Fibroblast of lung (primary cell): ENCODE data around the gene LBHD2. TPM values are rescaled to one million over a fixed set of nuclear protein-coding genes. Genes with fewer than 3 reads are reported as not detected.

Experiments used
- DNase-seq, 2 donors: peaks; one replicate each; pipeline versions ENCODE4 v3.0.0 to v3.0.0-alpha.2; 2010; ENCODE audit warnings: low read depth in 2 of 2
- H2AFZ ChIP-seq: 2 replicates; pipeline ENCODE4 v1.5.1; 2012; ENCODE audit warnings: low read length, control low read depth, inconsistent platforms
- H3K27ac ChIP-seq: 2 replicates; pipeline ENCODE4 v1.5.1; 2011; ENCODE audit warnings: low read length, control low read depth; ENCODE audit not compliant: insufficient read depth
- H3K27me3 ChIP-seq: 2 replicates; pipeline ENCODE4 v1.5.1; 2011; ENCODE audit warnings: mild to moderate bottlenecking, low read length; ENCODE audit not compliant: control insufficient read depth, insufficient read depth
- H3K36me3 ChIP-seq: 2 replicates; pipeline ENCODE4 v1.5.1; 2011; ENCODE audit warnings: low read length; ENCODE audit not compliant: control insufficient read depth, insufficient read depth
- H3K4me1 ChIP-seq: 2 replicates; pipeline ENCODE4 v1.5.1; 2011; ENCODE audit warnings: low read length; ENCODE audit not compliant: control insufficient read depth, insufficient read depth; ENCODE audit errors: extremely low read depth
- H3K4me2 ChIP-seq: 2 replicates; pipeline ENCODE4 v1.5.1; 2011; ENCODE audit warnings: low read length, control low read depth; ENCODE audit not compliant: insufficient read depth; ENCODE audit errors: extremely low read depth
- H3K4me3 ChIP-seq, 4 experiments: fragments of 200-600 bp in 1 of 4; sonication (generic) in 1 of 4; replicated peaks in 1 of 4; 2 replicates each; pipeline ENCODE4 v1.5.1; 2011 to 2016; ENCODE audit warnings: low read length in 4 of 4, low read depth in 3 of 4, mild to moderate bottlenecking in 3 of 4, control low read depth in 2 of 4, inconsistent platforms in 1 of 4, mixed read lengths in 1 of 4; ENCODE audit not compliant: insufficient read depth in 1 of 4; ENCODE audit errors: control extremely low read depth in 1 of 4
- H3K79me2 ChIP-seq: 2 replicates; pipeline ENCODE4 v1.5.1; 2012; ENCODE audit warnings: mild to moderate bottlenecking, low read length, inconsistent platforms; ENCODE audit not compliant: control insufficient read depth, insufficient read depth
- H3K9ac ChIP-seq: 2 replicates; pipeline ENCODE4 v1.5.1; 2011; ENCODE audit warnings: mild to moderate bottlenecking, low read length, control low read depth; ENCODE audit not compliant: insufficient read depth
- H3K9me3 ChIP-seq: 2 replicates; pipeline ENCODE4 v1.5.1; 2012; ENCODE audit warnings: low read depth, low read length; ENCODE audit not compliant: control insufficient read depth, insufficient read depth
- H4K20me1 ChIP-seq: 2 replicates; pipeline ENCODE4 v1.5.1; 2011; ENCODE audit warnings: low read length; ENCODE audit not compliant: control insufficient read depth, insufficient read depth; ENCODE audit errors: extremely low read depth
- CTCF ChIP-seq, 2 donors: IDR thresholded peaks in 1 of 2; conservative IDR thresholded peaks in 1 of 2; 1 replicate in 1 of 2; 2 replicates in 1 of 2; pipeline ENCODE4 v1.5.1; 2011 to 2012; ENCODE audit warnings: low read length in 2 of 2, control low read depth in 1 of 2, inconsistent platforms in 1 of 2, low read depth in 1 of 2, mild to moderate bottlenecking in 1 of 2
- EZH2 ChIP-seq: IDR thresholded peaks from 2 replicates; pipeline ENCODE4 v1.5.1; 2012; ENCODE audit warnings: low read length, control low read depth, mild to moderate bottlenecking; ENCODE audit errors: missing control alignments
- polyA plus RNA-seq, 2 donors: library from polyadenylated mRNA; depleted of rRNA in 1 of 2; stranded (reverse) in 1 of 2; unstranded in 1 of 2; fragments of >200 nt; gene quantifications; 2 replicates each; pipeline ENCODE4 v1.2.1, GENCODE V29; 2011 to 2012; ENCODE audit warnings: missing spikeins in 1 of 2
- total RNA-seq: library from RNA; depleted of rRNA; stranded (reverse); fragments of >200 nt; gene quantifications from 2 replicates; pipeline ENCODE4 v1.2.1, GENCODE V29; 2014

The LBHD2 gene
- total and polyA plus RNA-seq, 2 donors (not counting 1 experiment from before 2014, with no cell fraction given) = not detected

- Histone ChIP-seq H3K4me3 (no peak overlapping the region), H3K79me2 (no peaks in the 10 kb centered on the region), H3K9me3 (no peaks in the 10 kb centered on the region), H3K27me3 (no peaks in the 10 kb centered on the region), H3K36me3 (no peaks in the 10 kb centered on the region), H2AFZ (no peak overlapping the region), H4K20me1 (no peaks in the 10 kb centered on the region), H3K9ac (no peak overlapping the region), H3K27ac (no peak overlapping the region), H3K4me2 (no peak overlapping the region), H3K4me1 (peaks cover 4% of the 10 kb centered on the region)
- DNase-seq = no peak
- TF ChIP-seq EZH2 (no peak), CTCF (conservative IDR thresholded peaks at IDR 0.05 in 1 of 2, IDR thresholded peaks at IDR 0.05 in 1 of 2; ENCODE audit: low read depth in 1 of 2, low read length in 2 of 2) (no peak)
Observed at GRCh38 chr14:103070971-103071542, 13.0 kb upstream of the LBHD2 start.

- Histone ChIP-seq H4K20me1 (no peaks in the 10 kb centered on the region), H3K4me2 (no peak overlapping the region), H3K4me1 (peaks cover 4% of the 10 kb centered on the region), H3K9ac (no peak overlapping the region), H3K79me2 (no peaks in the 10 kb centered on the region), H3K4me3 (no peak overlapping the region), H3K27me3 (no peaks in the 10 kb centered on the region), H3K36me3 (no peaks in the 10 kb centered on the region), H3K9me3 (no peaks in the 10 kb centered on the region), H3K27ac (no peak overlapping the region), H2AFZ (no peak overlapping the region)
- no peak for DNase-seq
- TF ChIP-seq EZH2 (no peak), CTCF (conservative IDR thresholded peaks at IDR 0.05 in 1 of 2, IDR thresholded peaks at IDR 0.05 in 1 of 2; ENCODE audit: low read depth in 1 of 2, low read length in 2 of 2) (no peak)
Observed at GRCh38 chr14:103071544-103072251, 12.3 kb upstream of the LBHD2 start.

GRCh38 chr14:103072595-103073366 lies 11.2 kb upstream of the LBHD2 start:
- Histone ChIP-seq H4K20me1 (no peaks in the 10 kb centered on the region), H3K4me1 (peaks cover 4% of the 10 kb centered on the region), H3K4me3 (no peak overlapping the region), H3K4me2 (no peak overlapping the region), H3K36me3 (no peaks in the 10 kb centered on the region), H3K79me2 (no peaks in the 10 kb centered on the region), H3K27ac (no peak overlapping the region), H3K27me3 (no peaks in the 10 kb centered on the region), H2AFZ (no peak overlapping the region), H3K9ac (no peak overlapping the region), H3K9me3 (no peaks in the 10 kb centered on the region)
- no peak for TF ChIP-seq EZH2
- no peak for TF ChIP-seq CTCF (conservative IDR thresholded peaks at IDR 0.05 in 1 of 2, IDR thresholded peaks at IDR 0.05 in 1 of 2; ENCODE audit: low read depth in 1 of 2, low read length in 2 of 2)
- DNase-seq = no peak
